GM21367 (cell line): ENCODE data around the gene GAREM1.

ENCODE experiments used
- ATAC-seq: cut with Tn5 transposase; IDR thresholded peaks from one replicate; pipeline ENCODE4 v1.9.1; 2021; ENCODE audit not compliant: unreplicated experiment

Gene GAREM1

DNA sequence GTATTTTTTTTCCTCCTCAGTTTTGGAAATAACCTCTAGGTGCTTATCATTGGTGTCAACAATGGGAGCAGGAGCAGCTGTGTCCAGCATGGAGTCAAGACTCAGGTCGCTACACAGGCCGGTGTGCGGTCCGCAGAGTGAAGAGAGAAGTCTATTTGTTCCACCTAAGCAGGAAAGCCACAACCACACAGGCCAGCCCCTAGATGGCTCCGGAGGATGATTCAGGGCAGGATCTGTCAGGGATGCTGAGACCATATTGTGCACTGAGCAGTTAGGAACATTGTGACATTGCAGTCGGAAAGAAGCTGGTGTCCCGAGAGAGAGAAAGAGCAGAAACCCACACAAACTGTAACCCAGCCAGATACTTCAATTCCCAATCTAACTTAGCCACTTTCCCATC, 136.9 kb downstream of the GAREM1 start:
- no peak for ATAC-seq

DNA sequence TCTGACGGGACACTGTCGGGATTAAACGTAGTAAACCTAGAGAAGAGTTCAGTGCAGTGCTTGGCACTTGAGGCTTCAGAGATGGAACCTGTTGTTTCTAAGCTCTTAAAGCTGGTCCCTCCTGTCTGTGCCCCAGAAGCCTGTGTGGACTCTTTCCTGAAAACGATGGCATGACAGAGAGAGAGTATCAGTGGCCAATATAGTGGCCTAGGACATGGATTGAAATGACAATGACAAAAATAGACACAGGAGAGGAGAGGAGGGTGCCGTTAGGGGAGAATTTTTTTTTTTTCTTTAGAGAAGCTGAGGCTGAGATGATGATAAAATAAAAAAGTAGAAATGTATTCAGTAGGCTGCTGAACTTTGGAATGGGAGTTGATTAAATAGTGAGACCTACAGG, 138.0 kb downstream of the GAREM1 start:
- ATAC-seq = no peak

DNA sequence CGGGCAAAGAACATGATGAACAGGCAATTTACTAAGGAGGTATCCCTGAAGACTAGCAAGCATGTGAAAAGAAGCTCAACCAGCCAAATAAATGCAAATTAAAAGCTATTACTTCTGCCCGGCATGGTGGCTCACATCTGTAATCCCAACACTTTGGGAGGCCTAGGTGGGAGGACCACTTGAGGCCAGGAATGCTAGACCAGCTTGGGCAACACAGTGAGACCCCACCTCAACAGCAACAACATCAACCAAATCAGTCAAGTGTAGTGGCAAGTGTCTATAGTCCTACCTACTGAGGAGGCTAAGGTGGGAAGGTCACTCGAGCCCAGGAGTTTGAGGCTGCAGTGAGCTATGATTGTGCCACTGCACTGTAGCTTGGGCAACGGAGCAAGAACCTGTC, 141.7 kb downstream of the GAREM1 start:
- no peak for ATAC-seq

DNA sequence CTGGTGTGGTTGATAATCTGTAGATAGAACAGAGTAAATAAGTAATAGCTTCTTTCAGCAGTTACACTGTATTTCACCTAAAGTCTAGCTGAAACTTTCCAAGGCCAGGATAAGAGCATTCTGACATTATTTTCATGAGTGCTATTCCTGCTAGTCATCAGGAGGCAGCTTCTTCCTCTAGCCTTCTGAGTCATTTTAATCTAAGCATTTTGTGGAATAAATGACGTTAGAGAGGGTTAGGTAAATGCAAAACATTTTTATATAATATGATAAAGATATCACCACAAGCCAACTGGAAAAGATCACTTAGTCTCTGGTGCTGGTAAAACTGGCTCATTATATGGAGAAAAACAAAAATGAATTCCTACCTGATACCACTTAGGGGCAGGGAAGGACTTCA, 142.3 kb downstream of the GAREM1 start:
- ATAC-seq = no peak

GRCh38 chr18:32326450-32327308, 144.0 kb downstream of the GAREM1 start:
- no peak for ATAC-seq

GRCh38 chr18:32324181-32324580, 146.5 kb downstream of the GAREM1 start:
- ATAC-seq = no peak

DNA sequence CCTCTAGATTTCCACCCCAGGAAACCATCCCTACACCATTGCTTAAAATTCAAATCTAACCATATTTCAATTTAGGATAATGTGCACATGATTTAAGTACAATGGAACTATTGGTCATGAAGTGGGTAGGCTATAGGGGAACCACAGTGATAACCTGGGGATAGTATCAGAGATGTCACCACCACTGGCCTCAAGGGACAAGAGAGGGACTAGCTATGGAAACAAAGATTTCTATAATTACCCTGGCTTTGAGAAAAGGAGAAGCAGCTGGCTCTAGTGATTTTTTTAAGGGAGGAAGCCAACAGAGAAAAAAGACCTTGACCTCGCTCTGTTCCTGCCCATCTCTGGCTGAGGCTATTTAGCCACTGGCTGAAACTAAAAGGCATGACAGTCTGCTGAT, 148.9 kb downstream of the GAREM1 start:
- ATAC-seq = no peak

DNA sequence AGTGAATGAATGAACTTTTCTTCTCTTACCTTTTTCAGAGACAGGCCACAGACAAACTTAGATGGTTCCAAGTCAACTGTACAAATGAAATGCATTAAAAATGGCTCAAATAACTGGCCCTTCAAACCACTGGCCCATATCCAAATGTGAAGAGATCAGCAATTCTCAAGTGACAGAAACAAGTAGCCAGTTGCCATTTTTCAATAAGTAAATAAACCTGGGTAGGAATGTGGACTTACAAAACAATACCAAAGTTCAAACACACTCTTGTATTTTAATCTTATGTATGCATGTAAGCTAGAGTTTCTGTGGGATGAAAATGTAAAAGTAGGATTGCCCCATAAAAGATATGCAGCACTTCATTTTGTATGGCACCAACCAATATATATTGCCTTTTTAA, 151.6 kb downstream of the GAREM1 start:
- no peak for ATAC-seq

- no peak for ATAC-seq
These were observed 152.1 kb downstream of the GAREM1 start for GRCh38 chr18:32318581-32318980.

- no peak for ATAC-seq
These were observed 153.0 kb downstream of the GAREM1 start for GRCh38 chr18:32317651-32318050.

- ATAC-seq = no peak
These were observed 154.8 kb downstream of the GAREM1 start for GRCh38 chr18:32315881-32316280.

GRCh38 chr18:32310774-32311173, 159.9 kb downstream of the GAREM1 start:
- ATAC-seq = no peak

- no peak for ATAC-seq
These were observed 160.6 kb downstream of the GAREM1 start for GRCh38 chr18:32310101-32310500.

GRCh38 chr18:32308493-32309120, 162.1 kb downstream of the GAREM1 start:
- no peak for ATAC-seq

- no peak for ATAC-seq
These were observed 167.3 kb downstream of the GAREM1 start for GRCh38 chr18:32303400-32303799.

DNA sequence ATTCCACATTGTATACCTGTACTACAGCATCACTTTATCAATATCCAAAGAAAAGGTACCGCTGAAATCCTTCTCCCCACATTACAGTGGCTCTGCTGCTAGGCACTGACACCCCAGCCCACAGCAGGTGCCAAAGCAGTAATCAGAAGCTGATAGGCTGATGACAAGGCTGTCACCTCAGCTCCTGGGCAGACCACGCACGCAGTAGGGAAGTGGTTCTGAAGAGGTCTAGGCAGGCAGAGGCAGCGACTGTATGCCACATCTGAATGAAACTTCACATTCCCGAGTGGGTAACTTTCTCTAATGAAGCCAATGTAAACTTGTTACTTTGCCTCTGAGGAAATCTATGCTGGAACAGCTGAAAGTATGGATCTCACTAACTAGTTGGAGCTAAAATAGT, 167.9 kb downstream of the GAREM1 start:
- no peak for ATAC-seq

- peak; percentile 67 for ATAC-seq
These were observed 168.5 kb downstream of the GAREM1 start for GRCh38 chr18:32301976-32302743.

GRCh38 chr18:32301361-32301760, 169.3 kb downstream of the GAREM1 start:
- ATAC-seq = no peak

- ATAC-seq = no peak
These were observed 169.8 kb downstream of the GAREM1 start for GRCh38 chr18:32300914-32301313.

DNA sequence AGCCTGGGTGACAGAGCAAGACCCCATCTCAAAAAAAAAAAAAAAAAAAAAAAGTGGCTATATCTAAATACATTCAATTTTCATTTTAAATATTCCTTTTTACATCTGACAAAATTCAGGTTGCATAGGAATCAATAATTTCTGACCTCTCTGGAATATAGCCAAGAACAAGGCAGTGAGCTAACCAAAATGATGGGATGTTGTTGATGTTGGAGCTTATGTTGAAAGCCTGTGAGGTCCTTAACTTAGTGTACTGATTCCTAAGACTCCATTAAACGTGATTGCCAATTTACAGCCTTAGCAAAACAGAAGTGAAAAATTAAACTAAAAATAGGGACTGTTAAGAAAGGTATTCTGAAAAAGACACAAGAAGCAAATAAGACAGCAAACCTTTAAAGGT, 171.2 kb downstream of the GAREM1 start:
- ATAC-seq = no peak

GRCh38 chr18:32298171-32298667, 172.5 kb downstream of the GAREM1 start:
- ATAC-seq = no peak
